ENCODE results near the gene POU2F1.

- no peak for TF ChIP-seq CTCF (IDR thresholded peaks at IDR 0.05)
- no peak for TF ChIP-seq EZH2 (IDR thresholded peaks at IDR 0.05)
These were observed 37.9 kb upstream of the POU2F1 start for GRCh38 chr1:167182571-167183320.

Measured in neural progenitor cell (in vitro differentiated cells).